Mesothelial cell of epicardium (in vitro differentiated cells): ENCODE results near the gene TGFBR3. TPM values are rescaled to one million over a fixed set of nuclear protein-coding genes. Genes with fewer than 3 reads are reported as not detected.

Experiments used
- DNase-seq, 2 experiments: peaks; one replicate each; pipeline ENCODE4 v3.0.0; 2021; ENCODE audit warnings: low spot score in 2 of 2; ENCODE audit not compliant: unreplicated experiment in 2 of 2
- H3K27ac Mint-ChIP-seq: 2 replicates; pipeline ENCODE4 v1.8.0; 2021; ENCODE audit warnings: mixed read lengths
- H3K27me3 Mint-ChIP-seq: 2 replicates; pipeline ENCODE4 v1.8.0; 2021; ENCODE audit warnings: low read depth, mixed read lengths
- H3K36me3 Mint-ChIP-seq: 2 replicates; pipeline ENCODE4 v1.8.0; 2021; ENCODE audit warnings: mixed read lengths
- H3K4me1 Mint-ChIP-seq: 2 replicates; pipeline ENCODE4 v1.8.0; 2021; ENCODE audit warnings: mixed read lengths
- H3K4me3 Mint-ChIP-seq: 2 replicates; pipeline ENCODE4 v1.8.0; 2021; ENCODE audit warnings: mild to moderate bottlenecking, moderate library complexity, mixed read lengths
- H3K9me3 Mint-ChIP-seq: 2 replicates; pipeline ENCODE4 v1.8.0; 2021; ENCODE audit warnings: mixed read lengths
- total RNA-seq: library from RNA; stranded (reverse); gene quantifications from 3 replicates; pipeline ENCODE4 v1.2.1, GENCODE V29; 2021
- TF ChIP-seq, protein P1 (sequence below): fragments of 200-600 bp; sonication (generic); IDR thresholded peaks from one replicate; pipeline ENCODE4 v1.5.0; 2021; ENCODE audit warnings: antibody characterized with exemption; ENCODE audit not compliant: unreplicated experiment

TGFBR3 gene
- total RNA-seq, 1 donor from 2014 or later: 20.7 TPM

DNA sequence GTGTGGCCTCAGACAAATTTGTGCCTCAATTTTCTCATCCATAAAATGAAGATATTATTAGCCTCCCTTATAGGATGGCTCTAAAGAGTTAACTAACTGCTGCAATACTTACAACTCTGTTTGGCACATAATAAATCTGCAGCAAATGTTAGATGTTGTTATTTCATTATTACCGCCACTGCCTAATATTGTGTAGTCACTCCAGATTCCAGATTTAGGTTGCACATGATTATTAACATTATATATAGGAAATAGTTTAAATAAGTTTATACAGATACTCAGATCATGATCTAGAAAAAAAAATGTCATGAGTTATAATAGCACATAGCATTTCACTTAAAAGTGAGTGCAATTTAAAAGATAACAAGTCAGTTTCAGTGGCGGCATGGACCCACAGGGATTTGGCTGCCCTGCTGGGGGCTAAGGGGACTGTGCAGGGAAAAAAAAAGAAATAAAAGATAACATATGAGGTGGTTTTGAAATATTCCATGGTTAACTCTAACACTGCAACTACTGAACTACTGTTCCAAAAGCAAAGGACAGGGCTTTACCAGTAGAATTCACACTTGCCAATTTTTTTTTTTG lies 170.4 kb downstream of the TGFBR3 start:
- H3K27ac Mint-ChIP-seq: no peak overlapping the region
- no peak overlapping the region for H3K4me3 Mint-ChIP-seq
- no peak for DNase-seq
- H3K9me3 Mint-ChIP-seq: no peaks in the 10 kb centered on the region
- TF ChIP-seq, protein P1, sequence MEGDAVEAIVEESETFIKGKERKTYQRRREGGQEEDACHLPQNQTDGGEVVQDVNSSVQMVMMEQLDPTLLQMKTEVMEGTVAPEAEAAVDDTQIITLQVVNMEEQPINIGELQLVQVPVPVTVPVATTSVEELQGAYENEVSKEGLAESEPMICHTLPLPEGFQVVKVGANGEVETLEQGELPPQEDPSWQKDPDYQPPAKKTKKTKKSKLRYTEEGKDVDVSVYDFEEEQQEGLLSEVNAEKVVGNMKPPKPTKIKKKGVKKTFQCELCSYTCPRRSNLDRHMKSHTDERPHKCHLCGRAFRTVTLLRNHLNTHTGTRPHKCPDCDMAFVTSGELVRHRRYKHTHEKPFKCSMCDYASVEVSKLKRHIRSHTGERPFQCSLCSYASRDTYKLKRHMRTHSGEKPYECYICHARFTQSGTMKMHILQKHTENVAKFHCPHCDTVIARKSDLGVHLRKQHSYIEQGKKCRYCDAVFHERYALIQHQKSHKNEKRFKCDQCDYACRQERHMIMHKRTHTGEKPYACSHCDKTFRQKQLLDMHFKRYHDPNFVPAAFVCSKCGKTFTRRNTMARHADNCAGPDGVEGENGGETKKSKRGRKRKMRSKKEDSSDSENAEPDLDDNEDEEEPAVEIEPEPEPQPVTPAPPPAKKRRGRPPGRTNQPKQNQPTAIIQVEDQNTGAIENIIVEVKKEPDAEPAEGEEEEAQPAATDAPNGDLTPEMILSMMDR: no peak
- peaks cover 30% of the 10 kb centered on the region for H3K4me1 Mint-ChIP-seq
- no peaks in the 10 kb centered on the region for H3K27me3 Mint-ChIP-seq
- peaks cover 5% of the 10 kb centered on the region for H3K36me3 Mint-ChIP-seq

DNA sequence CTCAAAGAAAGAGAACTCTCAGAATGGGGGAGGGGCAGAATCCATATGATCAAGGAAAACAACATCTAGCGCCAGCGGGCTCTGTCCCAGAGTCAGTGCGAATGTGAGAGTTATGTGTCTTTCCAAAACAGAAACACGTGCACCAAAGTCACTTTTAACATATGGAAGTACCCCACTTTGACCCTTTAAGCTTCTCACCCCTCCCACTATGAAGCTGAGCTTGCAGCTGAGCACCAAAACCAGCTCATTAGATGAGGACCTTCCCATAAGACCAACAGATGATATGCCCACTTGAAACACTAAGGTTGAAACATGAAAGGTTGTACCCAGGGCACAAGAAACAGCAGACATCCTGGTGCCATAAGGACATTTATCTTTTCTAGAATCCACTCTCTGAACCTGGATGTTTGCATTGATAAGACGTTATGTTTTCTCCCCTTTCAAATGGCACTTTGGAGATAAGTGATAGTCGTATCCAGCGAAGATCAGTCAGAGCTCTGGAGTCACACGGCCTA lies 171.0 kb downstream of the TGFBR3 start:
- TF ChIP-seq, protein P1: no peak
- Mint-ChIP-seq H3K9me3 (no peaks in the 10 kb centered on the region), H3K27me3 (no peaks in the 10 kb centered on the region), H3K36me3 (peaks cover 5% of the 10 kb centered on the region), H3K4me1 (peaks cover 30% of the 10 kb centered on the region), H3K27ac (no peak overlapping the region), H3K4me3 (no peak overlapping the region)
- DNase-seq: no peak

DNA sequence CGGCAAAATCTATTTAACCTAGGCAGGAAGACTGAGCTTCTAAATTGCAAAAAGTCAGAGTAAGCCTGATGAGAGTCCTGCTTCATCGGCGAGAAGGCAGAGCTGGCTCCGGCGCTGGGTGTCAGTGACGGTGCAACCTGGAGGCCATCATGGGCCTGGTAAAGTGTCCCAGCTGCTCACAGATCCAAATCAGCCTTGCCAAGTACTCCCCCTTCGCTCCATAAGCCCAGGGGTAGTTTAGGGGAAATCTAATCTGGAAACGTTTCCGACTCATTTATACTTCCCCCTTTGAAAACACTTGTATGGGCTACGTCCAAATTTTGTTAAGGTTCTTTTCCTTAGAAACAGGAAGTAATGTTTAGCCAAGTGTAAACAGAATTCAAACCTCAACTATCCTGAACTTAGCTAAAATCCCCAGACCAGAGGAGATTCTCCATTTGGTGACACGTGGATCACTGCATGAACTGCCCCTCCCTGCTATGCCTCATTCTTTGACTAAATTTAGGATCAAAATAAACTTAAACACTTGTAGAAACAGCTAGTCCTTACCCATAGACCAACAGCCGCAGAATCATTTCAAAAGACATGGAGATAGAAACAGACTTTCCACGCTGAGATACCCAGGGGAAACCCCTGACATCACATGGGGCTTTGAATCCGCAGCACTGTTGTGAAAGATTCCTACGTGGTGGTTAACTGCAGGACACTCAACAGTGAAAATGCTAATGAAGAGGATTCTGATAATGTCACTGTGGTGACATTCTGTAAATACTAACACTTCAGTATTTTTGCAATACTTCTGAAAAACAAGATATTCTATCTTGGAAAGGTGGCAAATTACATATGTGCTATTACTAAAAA lies 172.7 kb downstream of the TGFBR3 start:
- peaks cover 30% of the 10 kb centered on the region for H3K4me1 Mint-ChIP-seq
- TF ChIP-seq, protein P1: no peak
- DNase-seq: no peak
- no peaks in the 10 kb centered on the region for H3K36me3 Mint-ChIP-seq
- H3K27me3 Mint-ChIP-seq: no peaks in the 10 kb centered on the region
- no peak overlapping the region for H3K4me3 Mint-ChIP-seq
- no peaks in the 10 kb centered on the region for H3K9me3 Mint-ChIP-seq
- H3K27ac Mint-ChIP-seq: peak overlapping the region; percentile 40

DNA sequence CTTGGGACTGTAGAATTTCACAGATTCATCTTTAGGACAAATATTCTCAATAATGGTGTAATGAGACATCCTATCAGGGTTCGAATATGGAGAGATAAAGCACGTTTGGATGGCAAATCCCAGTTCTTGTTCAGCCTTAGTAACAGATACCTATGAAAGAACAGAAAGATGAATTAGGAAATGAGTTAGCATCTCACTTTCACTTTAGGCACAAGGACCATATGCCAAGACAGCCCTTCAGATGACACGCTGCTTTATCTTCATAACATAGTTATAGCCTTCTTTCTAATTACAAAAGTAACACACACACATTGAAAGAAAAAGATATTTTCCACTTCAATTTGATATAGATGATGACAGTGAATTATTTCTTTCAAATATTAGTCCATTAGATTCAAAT lies 173.6 kb downstream of the TGFBR3 start:
- DNase-seq: no peak
- Mint-ChIP-seq H3K4me1 (peaks cover 30% of the 10 kb centered on the region), H3K36me3 (peaks cover 4% of the 10 kb centered on the region), H3K27ac (no peak overlapping the region), H3K9me3 (no peaks in the 10 kb centered on the region), H3K27me3 (no peaks in the 10 kb centered on the region), H3K4me3 (no peak overlapping the region)
- TF ChIP-seq, protein P1: no peak

DNA sequence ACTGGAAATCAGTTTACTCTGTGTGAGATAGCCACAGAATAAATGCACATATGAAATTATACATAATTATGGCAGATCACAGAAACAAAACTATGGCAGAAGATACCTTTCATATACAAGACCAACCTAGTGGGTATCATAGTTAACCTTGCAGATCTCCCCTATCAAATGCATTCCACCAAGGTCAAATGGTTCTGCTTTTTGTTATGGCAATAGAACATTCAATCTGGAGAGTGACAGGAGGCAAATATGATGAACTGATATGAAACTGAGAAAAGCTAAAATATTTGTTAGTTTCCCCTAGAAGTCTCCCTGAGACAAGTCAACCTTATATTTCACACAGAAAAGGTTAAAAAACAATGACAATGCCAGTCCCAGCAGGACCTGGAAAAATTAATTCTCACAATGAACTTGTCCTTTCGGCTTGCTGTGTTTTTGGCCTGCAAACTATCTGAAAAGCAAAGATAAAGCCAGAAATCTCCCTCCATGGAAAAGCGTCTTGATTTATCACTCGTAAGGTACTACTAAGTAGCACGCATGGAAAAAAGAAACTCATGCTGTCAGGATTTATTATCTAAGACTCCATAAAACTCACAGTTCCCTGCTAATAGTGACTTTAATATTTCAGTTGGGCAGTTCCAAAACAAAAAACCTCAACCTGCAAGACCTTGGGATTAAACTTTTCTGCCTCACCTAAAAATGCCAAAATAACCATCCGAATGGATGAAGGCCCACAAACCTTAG lies 174.3 kb downstream of the TGFBR3 start:
- Mint-ChIP-seq H3K4me1 (peaks cover 30% of the 10 kb centered on the region), H3K9me3 (no peaks in the 10 kb centered on the region), H3K4me3 (no peak overlapping the region), H3K36me3 (peaks cover 4% of the 10 kb centered on the region), H3K27me3 (no peaks in the 10 kb centered on the region), H3K27ac (no peak overlapping the region)
- DNase-seq: no peak
- TF ChIP-seq, protein P1: no peak
